Measurements from ENCODE around the gene NR2E3. TPM values are rescaled to one million over a fixed set of nuclear protein-coding genes. Genes with fewer than 3 reads are reported as not detected.

Gene NR2E3
- total and polyA plus RNA-seq, 7 donors = 0.14 to 5.4 (median 0.47) TPM; not detected in 4

DNA sequence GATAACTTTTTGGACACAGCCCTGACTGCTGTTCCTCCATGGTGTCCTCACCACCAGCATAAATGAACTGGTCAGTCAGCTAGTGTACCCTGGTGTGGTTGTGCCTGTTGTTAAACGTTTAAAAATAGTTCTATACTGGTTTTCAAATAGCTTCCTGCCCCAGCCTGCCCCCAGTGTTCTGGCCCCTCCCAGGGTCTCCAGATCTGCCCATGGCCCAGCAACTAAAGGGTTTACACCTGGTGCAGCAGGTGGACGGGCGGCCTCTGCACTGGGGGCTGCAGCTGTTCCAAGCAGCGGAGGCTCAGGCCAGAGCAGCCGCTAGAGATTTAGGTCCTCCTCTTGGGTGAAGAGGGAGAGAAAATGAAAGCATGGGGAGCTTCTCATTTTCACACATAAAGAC lies 6.1 kb upstream of the NR2E3 start:
- 56 to 70% methylated on average over 5 of the region's 5 CpGs for WGBS, 2 donors
- Histone ChIP-seq H3K27me3 (peaks cover 0 to 14% (median 0%) of the 10 kb centered on the region in 3 donors), H3K4me1 (no peaks in the 10 kb centered on the region), H3K27ac (no peak overlapping the region), H3K9me3 (no peaks in the 10 kb centered on the region), H3K36me3 (no peaks in the 10 kb centered on the region), H3K4me3 (no peak overlapping the region)
- no peak for DNase-seq
- no peak for TF ChIP-seq EP300 (IDR thresholded peaks at IDR 0.05)
- no peak for TF ChIP-seq POLR2AphosphoS5 (IDR thresholded peaks at IDR 0.05)
- no peak for TF ChIP-seq POLR2A (IDR thresholded peaks at IDR 0.05)
- TF ChIP-seq, protein P1, sequence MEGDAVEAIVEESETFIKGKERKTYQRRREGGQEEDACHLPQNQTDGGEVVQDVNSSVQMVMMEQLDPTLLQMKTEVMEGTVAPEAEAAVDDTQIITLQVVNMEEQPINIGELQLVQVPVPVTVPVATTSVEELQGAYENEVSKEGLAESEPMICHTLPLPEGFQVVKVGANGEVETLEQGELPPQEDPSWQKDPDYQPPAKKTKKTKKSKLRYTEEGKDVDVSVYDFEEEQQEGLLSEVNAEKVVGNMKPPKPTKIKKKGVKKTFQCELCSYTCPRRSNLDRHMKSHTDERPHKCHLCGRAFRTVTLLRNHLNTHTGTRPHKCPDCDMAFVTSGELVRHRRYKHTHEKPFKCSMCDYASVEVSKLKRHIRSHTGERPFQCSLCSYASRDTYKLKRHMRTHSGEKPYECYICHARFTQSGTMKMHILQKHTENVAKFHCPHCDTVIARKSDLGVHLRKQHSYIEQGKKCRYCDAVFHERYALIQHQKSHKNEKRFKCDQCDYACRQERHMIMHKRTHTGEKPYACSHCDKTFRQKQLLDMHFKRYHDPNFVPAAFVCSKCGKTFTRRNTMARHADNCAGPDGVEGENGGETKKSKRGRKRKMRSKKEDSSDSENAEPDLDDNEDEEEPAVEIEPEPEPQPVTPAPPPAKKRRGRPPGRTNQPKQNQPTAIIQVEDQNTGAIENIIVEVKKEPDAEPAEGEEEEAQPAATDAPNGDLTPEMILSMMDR (IDR thresholded peaks at IDR 0.05) = no peak
- intact Hi-C loops (cut with DNase I) = loop anchor here (5.0 kb wide), 1 partner anchor 357 kb away; no protein-coding TSS in a partner anchor

GRCh38 chr15:71804695-71805470 lies 5.5 kb upstream of the NR2E3 start:
- intact Hi-C loops (cut with DNase I) = loop anchor here (5.0 kb wide), 1 partner anchor 358 kb away; no protein-coding TSS in a partner anchor
- no peak overlapping the region for H3K27ac ChIP-seq
- H3K4me1 ChIP-seq = no peaks in the 10 kb centered on the region
- no peaks in the 10 kb centered on the region for H3K9me3 ChIP-seq
- TF ChIP-seq, protein P1 (IDR thresholded peaks at IDR 0.05) = no peak
- no peak for TF ChIP-seq EP300 (IDR thresholded peaks at IDR 0.05)
- H3K36me3 ChIP-seq = no peaks in the 10 kb centered on the region
- peaks cover 0 to 14% (median 0%) of the 10 kb centered on the region in 3 donors for H3K27me3 ChIP-seq
- no peak for DNase-seq
- WGBS, 2 donors = 67 to 71% methylated on average over 6 of the region's 6 CpGs
- no peak overlapping the region for H3K4me3 ChIP-seq

GRCh38 chr15:71806452-71806931 lies 3.9 kb upstream of the NR2E3 start:
- no peak for DNase-seq
- WGBS, 2 donors = 75 to 78% methylated on average over 7 of the region's 7 CpGs
- no peak overlapping the region for H3K4me3 ChIP-seq
- intact Hi-C loops (cut with DNase I) = no loop called here
- H3K36me3 ChIP-seq = no peaks in the 10 kb centered on the region
- TF ChIP-seq, protein P1 (IDR thresholded peaks at IDR 0.05) = no peak
- TF ChIP-seq POLR2AphosphoS5 (IDR thresholded peaks at IDR 0.05) (no peak), POLR2A (IDR thresholded peaks at IDR 0.05) (no peak)
- no peaks in the 10 kb centered on the region for H3K9me3 ChIP-seq
- peaks cover 0 to 9% (median 0%) of the 10 kb centered on the region in 3 donors for H3K27me3 ChIP-seq
- no peaks in the 10 kb centered on the region for H3K4me1 ChIP-seq
- H3K27ac ChIP-seq = no peak overlapping the region

GRCh38 chr15:71807125-71807629 lies 3.2 kb upstream of the NR2E3 start:
- no peak overlapping the region for H3K27ac ChIP-seq
- H3K4me3 ChIP-seq = no peak overlapping the region
- 87 to 96% methylated on average over 15 of the region's 15 CpGs for WGBS, 2 donors
- TF ChIP-seq POLR2AphosphoS5 (IDR thresholded peaks at IDR 0.05) (no peak), POLR2A (IDR thresholded peaks at IDR 0.05) (no peak), EP300 (IDR thresholded peaks at IDR 0.05) (no peak)
- TF ChIP-seq, protein P1 (IDR thresholded peaks at IDR 0.05) = no peak
- H3K4me1 ChIP-seq = no peaks in the 10 kb centered on the region
- no peak for DNase-seq
- no peaks in the 10 kb centered on the region for H3K9me3 ChIP-seq
- H3K36me3 ChIP-seq = no peaks in the 10 kb centered on the region
- peaks cover 0 to 7% (median 0%) of the 10 kb centered on the region in 3 donors for H3K27me3 ChIP-seq
- intact Hi-C loops (cut with DNase I) = no loop called here

Measured in sigmoid colon (tissue), 7 donors.